ENCODE results near the gene SORCS2. TPM values are rescaled to one million over a fixed set of nuclear protein-coding genes. Genes with fewer than 3 reads are reported as not detected.

Gene SORCS2
- total RNA-seq, 2 donors from 2014 or later: 0.54 to 0.74 TPM

GRCh38 chr4:7323872-7324650, 131.7 kb downstream of the SORCS2 start:
- Histone ChIP-seq H3K27me3 (no peaks in the 10 kb centered on the region), H3K9ac (ENCODE audit: low read depth in 2 of 2, low read length in 2 of 2) (no peak overlapping the region), H3K4me1 (no peaks in the 10 kb centered on the region), H3K9me3 (no peaks in the 10 kb centered on the region), H3K36me3 (no peaks in the 10 kb centered on the region), H3K4me3 (no peak overlapping the region), H3K27ac (no peak overlapping the region)
- intact Hi-C loops (cut with DNase I): no loop called here
- no peak for TF ChIP-seq CTCF (IDR thresholded peaks at IDR 0.05)
- no peak for DNase-seq

GRCh38 chr4:7324651-7325121, 132.3 kb downstream of the SORCS2 start:
- Histone ChIP-seq H3K4me1 (no peaks in the 10 kb centered on the region), H3K9me3 (no peaks in the 10 kb centered on the region), H3K27ac (no peak overlapping the region), H3K4me3 (no peak overlapping the region), H3K9ac (ENCODE audit: low read depth in 2 of 2, low read length in 2 of 2) (no peak overlapping the region), H3K36me3 (no peaks in the 10 kb centered on the region), H3K27me3 (no peaks in the 10 kb centered on the region)
- TF ChIP-seq CTCF (IDR thresholded peaks at IDR 0.05): no peak
- intact Hi-C loops (cut with DNase I): no loop called here
- DNase-seq: no peak

- no peak overlapping the region for H3K27ac ChIP-seq
- intact Hi-C loops (cut with DNase I): no loop called here
- no peak for TF ChIP-seq CTCF (IDR thresholded peaks at IDR 0.05)
- no peaks in the 10 kb centered on the region for H3K4me1 ChIP-seq
- H3K9ac ChIP-seq (ENCODE audit: low read depth in 2 of 2, low read length in 2 of 2): no peak overlapping the region
- no peak overlapping the region for H3K4me3 ChIP-seq
- no peaks in the 10 kb centered on the region for H3K27me3 ChIP-seq
- no peaks in the 10 kb centered on the region for H3K36me3 ChIP-seq
- no peak for DNase-seq
- H3K9me3 ChIP-seq: no peaks in the 10 kb centered on the region
These were observed 133.2 kb downstream of the SORCS2 start for GRCh38 chr4:7325541-7325940.

- no peaks in the 10 kb centered on the region for H3K9me3 ChIP-seq
- no peak overlapping the region for H3K27ac ChIP-seq
- intact Hi-C loops (cut with DNase I): no loop called here
- no peaks in the 10 kb centered on the region for H3K27me3 ChIP-seq
- H3K36me3 ChIP-seq: no peaks in the 10 kb centered on the region
- H3K9ac ChIP-seq (ENCODE audit: low read depth in 2 of 2, low read length in 2 of 2): no peak overlapping the region
- no peak for DNase-seq
- no peaks in the 10 kb centered on the region for H3K4me1 ChIP-seq
- no peak overlapping the region for H3K4me3 ChIP-seq
- TF ChIP-seq CTCF (IDR thresholded peaks at IDR 0.05): no peak
These were observed 134.0 kb downstream of the SORCS2 start for GRCh38 chr4:7326306-7326692.

- intact Hi-C loops (cut with DNase I): no loop called here
- Histone ChIP-seq H3K27ac (no peak overlapping the region), H3K4me3 (no peak overlapping the region), H3K9me3 (no peaks in the 10 kb centered on the region), H3K4me1 (no peaks in the 10 kb centered on the region), H3K36me3 (no peaks in the 10 kb centered on the region), H3K9ac (ENCODE audit: low read depth in 2 of 2, low read length in 2 of 2) (no peak overlapping the region), H3K27me3 (no peaks in the 10 kb centered on the region)
- DNase-seq: no peak
- TF ChIP-seq CTCF (IDR thresholded peaks at IDR 0.05): no peak
These were observed 134.5 kb downstream of the SORCS2 start for GRCh38 chr4:7326693-7327340.
